PC-9 (cell line): ENCODE data around the gene C11orf52. TPM values are rescaled to one million over a fixed set of nuclear protein-coding genes. Genes with fewer than 3 reads are reported as not detected.

Source experiments
- BruUV-seq: library from RNA; stranded (reverse); fragments of 400-500 nt; replicated peaks from 2 replicates; lab custom pipeline; 2021; lab: Mats Ljungman, UMichigan
- CTCF ChIA-PET: fragments of 300-600 bp; sonication (Branson Sonifier 250); formaldehyde crosslinking; loops from one replicate; lab custom pipeline; 2022; ENCODE audit warnings: antibody characterized with exemption; lab: Charles Lee
- POLR2A ChIA-PET: fragments of 300-600 bp; sonication (Branson Sonifier 250); formaldehyde crosslinking; loops from one replicate; lab custom pipeline; 2022; ENCODE audit warnings: antibody characterized with exemption; ENCODE audit not compliant: unreplicated experiment; lab: Charles Lee
- DNase-seq, 2 experiments: peaks; one replicate each; pipeline versions ENCODE4 v3.0.0 to v3.0.0-alpha.2; 2015 to 2022; ENCODE audit warnings: mixed read lengths in 1 of 2
- H2AFZ ChIP-seq: fragments of 200-600 bp; sonication (generic); 2 replicates; pipeline ENCODE4 v1.8.1; 2017; ENCODE audit warnings: antibody characterized with exemption
- H3F3A ChIP-seq: fragments of 200-600 bp; sonication (generic); 2 replicates; pipeline ENCODE4 v1.8.1; 2017; ENCODE audit warnings: antibody characterized with exemption, mild to moderate bottlenecking, low read depth; ENCODE audit not compliant: insufficient read depth
- H3K27ac ChIP-seq: fragments of 200-600 bp; sonication (generic); 2 replicates; pipeline ENCODE4 v1.6.1; 2016; ENCODE audit warnings: mixed run types
- H3K27me3 ChIP-seq: fragments of 200-600 bp; sonication (generic); 2 replicates; pipeline ENCODE4 v1.6.1; 2016; ENCODE audit warnings: low read depth, mixed run types; ENCODE audit not compliant: insufficient read depth
- H3K36me3 ChIP-seq: fragments of 200-600 bp; sonication (generic); 2 replicates; pipeline ENCODE4 v1.6.1; 2016; ENCODE audit warnings: low read depth, mixed run types
- H3K4me1 ChIP-seq: fragments of 200-600 bp; sonication (generic); replicated peaks from 2 replicates; pipeline ENCODE4 v1.6.1; 2016; ENCODE audit warnings: mixed run types; ENCODE audit not compliant: insufficient read depth
- H3K4me2 ChIP-seq: fragments of 200-600 bp; sonication (generic); 2 replicates; pipeline ENCODE4 v1.6.1; 2017; ENCODE audit warnings: mixed run types
- H3K4me3 ChIP-seq: fragments of 200-600 bp; sonication (generic); 2 replicates; pipeline ENCODE4 v1.6.1; 2016; ENCODE audit warnings: mixed run types
- H3K79me2 ChIP-seq: fragments of 200-600 bp; sonication (generic); 2 replicates; pipeline ENCODE4 v1.6.1; 2017; ENCODE audit warnings: low read depth, mixed run types
- H3K9me2 ChIP-seq: fragments of 200-600 bp; sonication (generic); 2 replicates; pipeline ENCODE4 v1.8.1; 2017; ENCODE audit warnings: mild to moderate bottlenecking; ENCODE audit not compliant: insufficient read depth
- H3K9me3 ChIP-seq: fragments of 200-600 bp; sonication (generic); 2 replicates; pipeline ENCODE4 v1.8.1; 2016; ENCODE audit warnings: low read depth; ENCODE audit not compliant: insufficient read depth
- H4K20me1 ChIP-seq: fragments of 200-600 bp; sonication (generic); 2 replicates; pipeline ENCODE4 v1.8.1; 2017; ENCODE audit not compliant: insufficient read depth
- EZH2 ChIP-seq: fragments of 200-600 bp; sonication (generic); IDR thresholded peaks from 2 replicates; pipeline ENCODE4 v1.8.0; 2017; ENCODE audit warnings: antibody characterized with exemption, low read depth
- intact Hi-C: fragments of 100-400 bp; cut with micrococcal nuclease; formaldehyde crosslinking; loops from one replicate; pipeline ENCODE4 v1.10.0; 2022; ENCODE audit not compliant: unreplicated experiment
- total RNA-seq: library from RNA; stranded (reverse); gene quantifications from 2 replicates; pipeline ENCODE4 v1.2.3, GENCODE V29; 2021
- TF ChIP-seq, protein P1 (sequence below): fragments of 200-600 bp; sonication (generic); conservative IDR thresholded peaks from 2 replicates; pipeline ENCODE4 v1.6.1; 2017; ENCODE audit warnings: mixed run types, antibody characterized with exemption, mild to moderate bottlenecking, moderate library complexity

C11orf52 gene
- total RNA-seq, 1 experiment from 2014 or later: 6.4 TPM

- no peaks in the 10 kb centered on the region for H3K79me2 ChIP-seq
- H3K36me3 ChIP-seq: no peaks in the 10 kb centered on the region
- no peak overlapping the region for H3K4me3 ChIP-seq
- TF ChIP-seq, protein P1, sequence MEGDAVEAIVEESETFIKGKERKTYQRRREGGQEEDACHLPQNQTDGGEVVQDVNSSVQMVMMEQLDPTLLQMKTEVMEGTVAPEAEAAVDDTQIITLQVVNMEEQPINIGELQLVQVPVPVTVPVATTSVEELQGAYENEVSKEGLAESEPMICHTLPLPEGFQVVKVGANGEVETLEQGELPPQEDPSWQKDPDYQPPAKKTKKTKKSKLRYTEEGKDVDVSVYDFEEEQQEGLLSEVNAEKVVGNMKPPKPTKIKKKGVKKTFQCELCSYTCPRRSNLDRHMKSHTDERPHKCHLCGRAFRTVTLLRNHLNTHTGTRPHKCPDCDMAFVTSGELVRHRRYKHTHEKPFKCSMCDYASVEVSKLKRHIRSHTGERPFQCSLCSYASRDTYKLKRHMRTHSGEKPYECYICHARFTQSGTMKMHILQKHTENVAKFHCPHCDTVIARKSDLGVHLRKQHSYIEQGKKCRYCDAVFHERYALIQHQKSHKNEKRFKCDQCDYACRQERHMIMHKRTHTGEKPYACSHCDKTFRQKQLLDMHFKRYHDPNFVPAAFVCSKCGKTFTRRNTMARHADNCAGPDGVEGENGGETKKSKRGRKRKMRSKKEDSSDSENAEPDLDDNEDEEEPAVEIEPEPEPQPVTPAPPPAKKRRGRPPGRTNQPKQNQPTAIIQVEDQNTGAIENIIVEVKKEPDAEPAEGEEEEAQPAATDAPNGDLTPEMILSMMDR: no peak
- no peak for TF ChIP-seq EZH2
- CTCF ChIA-PET: no interaction called here
- H2AFZ ChIP-seq: no peak overlapping the region
- POLR2A ChIA-PET: no interaction called here
- no peaks in the 10 kb centered on the region for H3K9me3 ChIP-seq
- no peak overlapping the region for H3K4me2 ChIP-seq
- H3K9me2 ChIP-seq: no peaks in the 10 kb centered on the region
- BruUV-seq: no TSS peak
- no peaks in the 10 kb centered on the region for H4K20me1 ChIP-seq
- intact Hi-C loops: no loop called here
- H3K4me1 ChIP-seq: 0 out of 2 replicates have a peak, but pooled peaks cover 10% of the 10 kb centered on the region
- H3K27me3 ChIP-seq: 0 out of 2 replicates have a peak, but pooled peaks cover 3% of the 10 kb centered on the region
- H3K27ac ChIP-seq: no peak overlapping the region
- DNase-seq: no peak
- H3F3A ChIP-seq: peaks cover 10% of the 10 kb centered on the region; the same call in 1 of the 2 replicates
Observed at GRCh38 chr11:111938687-111939160, 20.0 kb downstream of the C11orf52 start.

DNA sequence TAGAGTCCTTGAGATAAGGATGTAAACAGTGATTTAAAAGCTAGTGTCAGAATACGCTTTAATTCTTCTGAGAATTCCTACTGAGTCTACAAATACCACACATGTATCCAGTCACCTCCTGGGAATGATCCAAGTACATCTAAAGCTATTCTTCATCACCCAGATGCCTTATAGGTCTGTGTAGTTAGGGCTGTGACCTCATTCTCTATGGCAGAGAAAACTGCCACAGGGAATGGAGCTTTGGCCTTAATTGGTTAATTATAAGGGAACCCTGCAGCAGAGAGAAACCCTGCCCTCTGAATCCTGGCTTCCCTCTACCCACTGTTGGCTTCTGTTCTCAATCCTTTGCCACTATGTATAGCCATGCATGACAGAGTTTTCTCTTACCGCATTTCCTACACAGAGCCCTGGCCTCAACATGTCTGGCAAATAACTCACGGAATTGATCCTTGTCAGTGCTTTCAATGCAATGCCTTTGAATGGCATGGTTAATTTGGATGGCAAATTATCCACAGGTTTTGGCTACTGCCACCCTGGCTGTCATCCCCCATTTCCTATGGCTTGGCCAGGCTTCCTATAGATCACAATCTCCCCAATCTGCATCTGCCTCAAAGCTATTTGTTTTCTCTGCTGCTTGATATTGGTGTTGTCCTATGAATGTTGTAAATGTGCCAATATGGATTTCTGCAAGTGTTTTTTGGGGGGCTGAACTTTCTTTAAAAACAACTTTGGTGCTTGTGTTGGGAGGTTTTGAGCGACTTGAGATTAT is 21.3 kb downstream of the C11orf52 start:
- ChIA-PET CTCF (no interaction called here), POLR2A (interaction anchor here (0.7 kb wide), 1 partner anchor 68 kb away, joined by 3 read pairs; no protein-coding TSS in a partner anchor)
- Histone ChIP-seq H3K4me2 (no peak overlapping the region), H3K27me3 (0 out of 2 replicates have a peak, but pooled peaks cover 3% of the 10 kb centered on the region), H3K4me1 (peaks cover 21% of the 10 kb centered on the region; the same call in 1 of the 2 replicates), H3K9me2 (no peaks in the 10 kb centered on the region), H3F3A (peaks cover 19% of the 10 kb centered on the region; the same call in 1 of the 2 replicates), H3K27ac (no peak overlapping the region), H3K36me3 (no peaks in the 10 kb centered on the region), H2AFZ (no peak overlapping the region), H4K20me1 (no peaks in the 10 kb centered on the region), H3K79me2 (no peaks in the 10 kb centered on the region), H3K4me3 (no peak overlapping the region), H3K9me3 (no peaks in the 10 kb centered on the region)
- intact Hi-C loops: no loop called here
- no TSS peak for BruUV-seq
- no peak for DNase-seq
- TF ChIP-seq, protein P1: no peak
- no peak for TF ChIP-seq EZH2

- Histone ChIP-seq H3K4me3 (no peak overlapping the region), H3K4me2 (no peak overlapping the region), H2AFZ (no peak overlapping the region), H3K27ac (no peak overlapping the region), H3K79me2 (no peaks in the 10 kb centered on the region), H3K27me3 (0 out of 2 replicates have a peak, but pooled peaks cover 3% of the 10 kb centered on the region), H3K4me1 (peaks cover 14% of the 10 kb centered on the region; the same call in 1 of the 2 replicates), H3F3A (peaks cover 19% of the 10 kb centered on the region; the same call in 1 of the 2 replicates), H3K9me2 (no peaks in the 10 kb centered on the region), H3K36me3 (no peaks in the 10 kb centered on the region), H4K20me1 (no peaks in the 10 kb centered on the region), H3K9me3 (no peaks in the 10 kb centered on the region)
- no TSS peak for BruUV-seq
- intact Hi-C loops: no loop called here
- DNase-seq: no peak
- ChIA-PET CTCF (no interaction called here), POLR2A (no interaction called here)
- no peak for TF ChIP-seq EZH2
- TF ChIP-seq, protein P1: no peak
Observed at GRCh38 chr11:111941963-111942362, 23.2 kb downstream of the C11orf52 start.
